Vagina (tissue), 2 donors: ENCODE measurements around the gene C16orf74.

Experiments used
- CTCF ChIP-seq, 3 experiments: fragments of 450-650 bp in 2 of 3; fragments of 200-600 bp in 1 of 3; sonication (generic) in 1 of 3; IDR thresholded peaks; one replicate each; pipeline ENCODE4 v1.5.1; 2017 to 2019; ENCODE audit warnings: antibody characterized with exemption in 3 of 3, mild to moderate bottlenecking in 2 of 3, moderate library complexity in 2 of 3
- POLR2AphosphoS5 ChIP-seq, 2 donors: sonication (generic); formaldehyde crosslinking; IDR thresholded peaks; one replicate each; pipeline ENCODE4 v1.9.0; 2017; ENCODE audit warnings: antibody characterized with exemption in 2 of 2, mild to moderate bottlenecking in 2 of 2, low read depth in 1 of 2; ENCODE audit not compliant: insufficient read depth in 1 of 2

GRCh38 chr16:85767531-85767930 is 16.6 kb upstream of the C16orf74 start:
- TF ChIP-seq CTCF (IDR thresholded peaks at IDR 0.05) (no peak), POLR2AphosphoS5 (IDR thresholded peaks at IDR 0.05; ENCODE audit: insufficient read depth in 1 of 2, low read depth in 1 of 2) (no peak)
